ENCODE data around the gene STIM2.

STIM2 gene

GRCh38 chr4:26999689-27000088 lies 139.0 kb downstream of the STIM2 start:
- DNase-seq (ENCODE audit: low read depth in 1 of 2, low spot score in 1 of 2), result no peak

- DNase-seq (ENCODE audit: low read depth in 1 of 2, low spot score in 1 of 2), result no peak
Measured at GRCh38 chr4:27000122-27000521, 139.5 kb downstream of the STIM2 start.

- DNase-seq (ENCODE audit: low read depth in 1 of 2, low spot score in 1 of 2), result no peak
Measured at GRCh38 chr4:27000820-27001219, 140.2 kb downstream of the STIM2 start.

GRCh38 chr4:27001398-27002164 lies 140.9 kb downstream of the STIM2 start:
- DNase-seq (ENCODE audit: low read depth in 1 of 2, low spot score in 1 of 2), result no peak

- no peak for DNase-seq (ENCODE audit: low read depth in 1 of 2, low spot score in 1 of 2)
Measured at GRCh38 chr4:27003642-27004113, 143.0 kb downstream of the STIM2 start.

GRCh38 chr4:27005501-27005900 lies 144.9 kb downstream of the STIM2 start:
- DNase-seq (ENCODE audit: low read depth in 1 of 2, low spot score in 1 of 2), result no peak

GRCh38 chr4:27005905-27006590 lies 145.4 kb downstream of the STIM2 start:
- DNase-seq (ENCODE audit: low read depth in 1 of 2, low spot score in 1 of 2), result no peak

- no peak for DNase-seq (ENCODE audit: low read depth in 1 of 2, low spot score in 1 of 2)
Measured at GRCh38 chr4:27006646-27007045, 146.0 kb downstream of the STIM2 start.

- DNase-seq (ENCODE audit: low read depth in 1 of 2, low spot score in 1 of 2), result no peak
Measured at GRCh38 chr4:27007507-27007906, 146.9 kb downstream of the STIM2 start.

- no peak for DNase-seq (ENCODE audit: low read depth in 1 of 2, low spot score in 1 of 2)
Measured at GRCh38 chr4:27008679-27009078, 148.0 kb downstream of the STIM2 start.

GRCh38 chr4:27009539-27009938 lies 148.9 kb downstream of the STIM2 start:
- DNase-seq (ENCODE audit: low read depth in 1 of 2, low spot score in 1 of 2), result no peak

- peak; percentile 16 to 38 for DNase-seq (ENCODE audit: low read depth in 1 of 2, low spot score in 1 of 2)
Measured at GRCh38 chr4:27010334-27010940, 149.8 kb downstream of the STIM2 start.

- DNase-seq (ENCODE audit: low read depth in 1 of 2, low spot score in 1 of 2), result no peak
Measured at GRCh38 chr4:27011401-27011800, 150.8 kb downstream of the STIM2 start.

GRCh38 chr4:27013012-27013411 lies 152.4 kb downstream of the STIM2 start:
- no peak for DNase-seq (ENCODE audit: low read depth in 1 of 2, low spot score in 1 of 2)

GRCh38 chr4:27016551-27016950 lies 155.9 kb downstream of the STIM2 start:
- no peak for DNase-seq (ENCODE audit: low read depth in 1 of 2, low spot score in 1 of 2)

GRCh38 chr4:27017623-27018022 lies 157.0 kb downstream of the STIM2 start:
- DNase-seq (ENCODE audit: low read depth in 1 of 2, low spot score in 1 of 2), result no peak

- no peak for DNase-seq (ENCODE audit: low read depth in 1 of 2, low spot score in 1 of 2)
Measured at GRCh38 chr4:27018076-27018475, 157.4 kb downstream of the STIM2 start.

GRCh38 chr4:27018910-27019309 lies 158.3 kb downstream of the STIM2 start:
- no peak for DNase-seq (ENCODE audit: low read depth in 1 of 2, low spot score in 1 of 2)

GRCh38 chr4:27019766-27020165 lies 159.1 kb downstream of the STIM2 start:
- DNase-seq (ENCODE audit: low read depth in 1 of 2, low spot score in 1 of 2), result no peak

GRCh38 chr4:27020203-27020602 lies 159.6 kb downstream of the STIM2 start:
- no peak for DNase-seq (ENCODE audit: low read depth in 1 of 2, low spot score in 1 of 2)

- DNase-seq (ENCODE audit: low read depth in 1 of 2, low spot score in 1 of 2), result no peak
Measured at GRCh38 chr4:27020603-27021002, 160.0 kb downstream of the STIM2 start.

GRCh38 chr4:27022963-27023362 lies 162.3 kb downstream of the STIM2 start:
- DNase-seq (ENCODE audit: low read depth in 1 of 2, low spot score in 1 of 2), result no peak

All from stimulated activated CD4-positive, alpha-beta T cell treated with anti-CD3 and anti-CD28 coated beads, Interleukin-15, amount 100 ng/mL, for 1 hour (primary cell).